ENCODE measurements around the gene NCAN.

DNA sequence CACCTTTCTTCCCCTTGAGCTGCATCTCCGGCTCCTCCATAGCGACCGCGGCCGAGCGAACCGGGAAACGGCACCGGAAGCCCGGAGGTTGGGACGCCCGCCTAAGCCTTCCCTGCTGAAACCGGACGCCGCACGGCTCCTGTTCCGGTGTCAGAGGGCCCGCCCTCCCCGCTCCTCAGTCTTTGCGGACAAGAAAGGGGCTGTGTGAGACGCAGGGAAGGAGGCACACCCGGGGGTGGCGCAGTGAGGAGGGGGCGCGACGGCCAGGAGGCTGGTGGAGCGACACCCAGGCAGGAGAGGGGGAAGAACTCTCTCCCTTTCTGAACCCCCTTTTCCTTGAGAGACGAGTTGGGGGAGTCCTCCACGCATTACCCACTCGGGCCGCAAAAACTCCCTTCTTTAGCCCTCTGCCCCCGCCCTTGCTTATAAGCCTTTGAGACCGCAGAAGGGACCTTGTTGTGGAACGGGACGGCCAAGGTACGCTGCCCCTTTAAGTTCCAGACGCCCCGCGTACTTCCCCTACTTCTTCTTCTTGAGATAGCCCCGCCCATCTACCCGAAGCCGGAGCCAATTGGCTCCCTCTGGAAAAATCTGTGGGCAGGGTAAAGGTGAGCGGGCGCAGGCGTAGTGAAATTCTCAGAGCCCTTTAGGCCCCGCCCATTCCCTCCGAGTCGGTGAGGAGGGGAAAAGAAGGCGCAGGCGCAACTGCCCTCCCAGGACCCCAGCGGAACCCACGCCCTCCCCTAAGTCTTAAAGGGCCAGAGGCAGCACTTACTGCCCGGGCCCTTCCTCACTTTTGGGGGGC, 19.5 kb upstream of the NCAN start, which contains the start of the genes BORCS8 and RFXANK:
- TF ChIP-seq POLR2A (IDR thresholded peaks at IDR 0.05; ENCODE audit: low read length): peak; percentile 62
- TF ChIP-seq GATA1 (IDR thresholded peaks at IDR 0.05; ENCODE audit: low read depth, low read length): no peak

Data from erythroblast (primary cell).